Measurements from ENCODE around the gene ZNF709.

Gene ZNF709

GRCh38 chr19:12484371-12485051 is at the start of gene ZNF709:
Gene ZNF709 (minus strand): TSS chr19:12484816. CDS start chr19:12484657, 159 bp downstream.
- TF ChIP-seq CTCF (IDR thresholded peaks at IDR 0.05): no peak
- peak; percentile 89 for DNase-seq (ENCODE audit: low spot score)
- H3K27ac ChIP-seq: peak within 1 kb of the TSS; percentile 86 to 89
- H3K4me3 ChIP-seq: peak within 1 kb of the TSS; percentile 90

- Histone ChIP-seq H3K27ac (no peak overlapping the region), H3K4me3 (peak overlapping the region; percentile 34)
- TF ChIP-seq CTCF (IDR thresholded peaks at IDR 0.05): no peak
- DNase-seq (ENCODE audit: low spot score): no peak
Measured at GRCh38 chr19:12527034-12527836, 42.6 kb upstream of the ZNF709 start.

GRCh38 chr19:12526542-12526941 is 41.9 kb upstream of the ZNF709 start:
- no peak for TF ChIP-seq CTCF (IDR thresholded peaks at IDR 0.05)
- H3K4me3 ChIP-seq: peak overlapping the region; percentile 34
- no peak for DNase-seq (ENCODE audit: low spot score)
- no peak overlapping the region for H3K27ac ChIP-seq

- Histone ChIP-seq H3K27ac (no peak overlapping the region), H3K4me3 (no peak overlapping the region)
- no peak for TF ChIP-seq CTCF (IDR thresholded peaks at IDR 0.05)
- DNase-seq (ENCODE audit: low spot score): no peak
Measured at GRCh38 chr19:12521996-12522395, 37.4 kb upstream of the ZNF709 start.

GRCh38 chr19:12513531-12514061 is 29.0 kb upstream of the ZNF709 start:
- no peak for DNase-seq (ENCODE audit: low spot score)
- H3K27ac ChIP-seq: no peak overlapping the region
- H3K4me3 ChIP-seq: peak overlapping the region; percentile 36
- no peak for TF ChIP-seq CTCF (IDR thresholded peaks at IDR 0.05)

GRCh38 chr19:12497032-12497431 is 12.4 kb upstream of the ZNF709 start:
- H3K4me3 ChIP-seq: no peak overlapping the region
- H3K27ac ChIP-seq: peak overlapping the region in 1 of 2 donors; percentile 20
- no peak for TF ChIP-seq CTCF (IDR thresholded peaks at IDR 0.05)
- peak; percentile 26 for DNase-seq (ENCODE audit: low spot score)
